HPDE6-E6E7 (cell line): ENCODE data around the gene DNMT3A.
A peak's percentile ranks its signal among the peaks of the same experiment; 100 is the strongest.
"Not testable (repeated sequence)": the region's sequence is repeated elsewhere in the genome, so short reads cannot be mapped to it uniquely, and the experiment has no call there.

Experiments
- DNase-seq: peaks from one replicate; pipeline ENCODE4 v3.0.0; 2011; ENCODE audit warnings: missing footprints; ENCODE audit errors: extremely low spot score

The DNMT3A gene

GRCh38 chr2:25285265-25286024, 56.3 kb downstream of the DNMT3A start:
- no peak for DNase-seq

DNA sequence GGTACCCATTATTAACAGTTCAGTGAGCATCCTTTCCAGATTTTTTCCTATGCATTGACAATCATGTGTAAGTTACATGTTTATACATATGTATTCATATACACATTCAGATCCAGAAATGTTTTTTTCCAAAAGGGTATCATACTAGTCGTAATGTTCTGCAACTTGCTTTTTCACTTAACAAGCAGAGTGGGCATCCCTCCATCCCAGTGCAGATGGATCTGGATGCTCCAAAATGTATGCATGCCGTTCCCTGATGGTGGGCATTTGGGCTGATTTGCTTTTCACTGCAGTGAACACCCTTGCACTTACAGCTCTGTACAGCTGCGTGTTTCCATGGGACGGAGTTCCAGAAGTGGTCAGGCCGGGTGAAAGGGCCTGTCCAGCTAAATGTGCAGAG, 57.0 kb downstream of the DNMT3A start:
- no peak for DNase-seq

- DNase-seq, result no peak
These were observed 57.8 kb downstream of the DNMT3A start for GRCh38 chr2:25283921-25284320.

GRCh38 chr2:25281941-25282340, 59.8 kb downstream of the DNMT3A start:
- DNase-seq, result no peak

- DNase-seq, result no peak
These were observed 60.2 kb downstream of the DNMT3A start for GRCh38 chr2:25281522-25281921.

GRCh38 chr2:25280051-25280687, 61.6 kb downstream of the DNMT3A start:
- DNase-seq, result no peak

DNA sequence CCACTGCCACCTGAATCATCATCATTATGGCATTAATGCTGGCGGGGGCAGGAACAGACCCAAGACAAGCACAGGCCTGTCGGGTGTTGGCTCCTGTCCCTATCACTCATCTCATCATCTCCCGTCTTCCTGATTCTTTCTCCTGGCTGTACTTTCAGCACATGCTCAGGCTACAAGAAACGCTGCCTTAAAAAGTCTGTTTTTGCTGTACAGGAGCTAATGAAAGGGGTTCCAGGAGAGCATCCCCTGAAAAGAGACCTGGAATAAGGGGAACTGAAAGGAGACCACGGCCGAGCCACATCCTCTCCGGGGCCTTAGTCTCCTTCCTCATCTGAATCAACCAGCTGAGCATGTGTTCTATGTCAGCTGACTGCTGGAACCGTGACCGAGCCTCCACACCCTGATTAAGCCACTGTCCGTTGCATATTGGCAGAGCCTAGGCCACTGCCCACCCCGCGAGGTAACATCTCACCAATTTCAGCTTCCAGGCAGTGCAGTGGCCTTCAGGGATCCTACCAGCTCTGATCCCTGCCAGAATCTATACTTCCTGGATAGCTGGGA, 62.6 kb downstream of the DNMT3A start:
- peak; percentile 91 for DNase-seq

- DNase-seq, result no peak
These were observed 64.9 kb downstream of the DNMT3A start for GRCh38 chr2:25276569-25277465.

- DNase-seq, result no peak
These were observed 66.2 kb downstream of the DNMT3A start for GRCh38 chr2:25275575-25275965.

DNA sequence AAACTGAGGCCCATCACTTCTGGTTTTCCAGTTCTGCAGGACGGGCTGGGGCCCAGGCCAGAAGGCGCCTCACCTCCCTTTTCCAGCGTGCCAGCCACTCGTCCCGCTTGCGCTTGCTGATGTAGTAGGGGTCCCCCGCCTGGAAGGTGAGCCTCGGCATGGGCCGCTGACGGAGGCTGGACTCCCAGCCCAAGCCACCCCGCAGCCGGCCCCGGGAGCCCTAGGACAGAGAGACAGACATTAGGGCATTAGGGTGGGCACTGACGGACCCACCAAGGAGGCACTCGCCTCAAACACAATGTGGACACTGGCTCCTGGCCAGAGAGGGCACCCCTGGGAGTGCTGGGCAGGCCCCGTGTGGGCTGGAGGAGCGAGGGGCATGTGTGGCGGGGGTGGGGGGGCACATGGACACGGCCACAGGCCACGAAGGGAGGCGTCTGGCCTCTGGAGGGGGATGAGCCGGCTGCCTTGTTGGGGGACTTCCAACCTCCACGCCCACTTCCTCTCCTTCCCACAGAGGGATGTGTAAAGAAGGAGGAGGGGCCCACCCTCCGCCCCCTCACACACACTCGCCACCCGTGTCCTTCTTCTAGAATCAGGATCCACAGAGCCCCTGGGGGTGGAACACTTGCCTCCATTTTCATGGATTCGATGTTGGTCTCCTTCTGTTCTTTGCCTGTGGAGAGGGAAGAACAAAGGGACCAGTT, 66.7 kb downstream of the DNMT3A start:
- no peak for DNase-seq

- no peak for DNase-seq
These were observed 67.7 kb downstream of the DNMT3A start for GRCh38 chr2:25273985-25274535.

- DNase-seq, result not testable (repeated sequence)
These were observed 69.0 kb downstream of the DNMT3A start for GRCh38 chr2:25272705-25273104.

GRCh38 chr2:25270061-25270460, 71.7 kb downstream of the DNMT3A start:
- no peak for DNase-seq

DNA sequence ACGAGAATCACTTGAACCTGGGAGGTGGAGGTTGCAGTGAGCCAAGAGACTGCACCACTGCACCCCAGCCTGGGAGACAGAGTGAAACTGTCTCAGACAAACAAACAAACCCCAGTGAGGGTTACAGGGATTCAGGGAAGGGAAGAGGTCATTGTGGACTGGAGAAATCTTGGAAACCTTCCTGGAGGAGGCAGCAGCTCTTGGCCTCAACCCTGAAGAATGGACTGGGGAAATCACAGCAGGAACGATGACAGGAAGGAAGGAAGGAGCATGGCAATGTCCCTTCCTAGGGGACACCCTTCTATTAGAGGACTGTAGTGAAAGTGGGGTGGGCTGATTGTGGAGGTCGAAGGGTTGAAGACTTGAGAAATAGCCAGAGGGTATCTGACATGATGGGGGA, 72.5 kb downstream of the DNMT3A start:
- no peak for DNase-seq

GRCh38 chr2:25268139-25268538, 73.6 kb downstream of the DNMT3A start:
- no peak for DNase-seq

DNA sequence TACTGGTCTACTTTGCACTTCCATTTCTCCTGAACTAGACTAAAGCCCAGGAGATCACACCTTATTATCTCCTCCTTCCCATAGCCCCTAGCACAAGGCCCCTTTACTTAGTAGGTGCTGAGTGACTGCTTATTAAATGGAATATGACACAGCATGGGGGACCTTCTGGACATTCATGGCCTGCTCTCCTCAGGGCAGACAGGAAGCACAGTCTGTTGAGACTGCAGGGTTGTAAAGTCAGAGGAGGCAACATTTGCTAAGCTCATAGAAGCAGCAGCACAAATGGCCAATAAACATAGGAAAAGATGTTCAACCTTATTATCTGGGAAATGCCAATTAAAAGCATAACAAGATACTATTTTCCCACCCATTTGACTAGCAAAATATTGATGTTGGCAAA, 75.3 kb downstream of the DNMT3A start:
- no peak for DNase-seq

GRCh38 chr2:25265802-25266201, 75.9 kb downstream of the DNMT3A start:
- no peak for DNase-seq

- no peak for DNase-seq
These were observed 76.7 kb downstream of the DNMT3A start for GRCh38 chr2:25265001-25265400.

DNA sequence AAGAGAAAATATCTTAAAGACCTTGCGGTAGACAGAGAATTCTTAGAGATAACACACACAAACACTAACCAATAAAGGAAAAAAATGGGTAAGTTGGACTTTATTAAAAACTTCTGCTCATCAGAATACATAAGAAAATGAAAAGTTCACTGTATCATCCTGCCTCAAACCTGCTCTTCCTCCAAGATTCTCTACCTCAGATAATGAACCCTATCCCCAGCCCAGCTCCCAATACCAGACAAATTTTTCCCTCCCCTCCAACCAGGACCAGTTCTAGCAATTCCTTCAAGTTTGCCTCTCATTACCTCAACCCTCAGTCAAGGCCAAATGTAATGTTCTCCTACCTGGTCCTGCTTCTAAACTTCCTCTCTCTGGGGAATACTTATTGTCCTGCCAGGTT, 79.4 kb downstream of the DNMT3A start:
- DNase-seq, result no peak

- DNase-seq, result no peak
These were observed 82.0 kb downstream of the DNMT3A start for GRCh38 chr2:25259737-25260124.
